Hepatocyte (in vitro differentiated cells): Measurements from ENCODE around the gene EPHA2. TPM values are rescaled to one million over a fixed set of nuclear protein-coding genes. Genes with fewer than 3 reads are reported as not detected.
A peak's percentile ranks its signal among the peaks of the same experiment; 100 is the strongest.

Experiments
- DNase-seq: peaks from one replicate; pipeline ENCODE4 v3.0.0-alpha.2; 2016; ENCODE audit warnings: low spot score
- H2AFZ ChIP-seq: fragments of 200-600 bp; sonication (generic); 2 replicates; pipeline ENCODE4 v1.6.0; 2016; ENCODE audit warnings: antibody characterized with exemption, mild to moderate bottlenecking
- H3K27ac ChIP-seq: fragments of 200-600 bp; sonication (generic); 2 replicates; pipeline ENCODE4 v1.5.1; 2016; ENCODE audit warnings: mild to moderate bottlenecking
- H3K27me3 ChIP-seq: fragments of 200-600 bp; sonication (generic); 2 replicates; pipeline ENCODE4 v1.6.1; 2016
- H3K36me3 ChIP-seq: fragments of 200-600 bp; sonication (generic); replicated peaks from 2 replicates; pipeline ENCODE4 v1.5.1; 2016; ENCODE audit warnings: low read depth; ENCODE audit not compliant: insufficient read depth
- H3K4me1 ChIP-seq: fragments of 200-600 bp; sonication (generic); 2 replicates; pipeline ENCODE4 v1.5.1; 2016; ENCODE audit warnings: mild to moderate bottlenecking, moderate library complexity; ENCODE audit not compliant: insufficient read depth
- H3K4me2 ChIP-seq: fragments of 200-600 bp; sonication (generic); 2 replicates; pipeline ENCODE4 v1.6.0; 2016
- H3K4me3 ChIP-seq: fragments of 200-600 bp; sonication (generic); 2 replicates; pipeline ENCODE4 v1.5.1; 2016; ENCODE audit warnings: mild to moderate bottlenecking
- H3K79me2 ChIP-seq: fragments of 200-600 bp; sonication (generic); 2 replicates; pipeline ENCODE4 v1.6.0; 2017; ENCODE audit warnings: mild to moderate bottlenecking
- H3K9me2 ChIP-seq: fragments of 200-600 bp; sonication (generic); replicated peaks from 2 replicates; pipeline ENCODE4 v1.6.0; 2017; ENCODE audit warnings: mild to moderate bottlenecking; ENCODE audit not compliant: insufficient read depth
- H3K9me3 ChIP-seq: fragments of 200-600 bp; sonication (generic); 2 replicates; pipeline ENCODE4 v1.5.1; 2016; ENCODE audit warnings: low read depth, mild to moderate bottlenecking
- H4K20me1 ChIP-seq: fragments of 200-600 bp; sonication (generic); 2 replicates; pipeline ENCODE4 v1.6.0; 2016; ENCODE audit warnings: mild to moderate bottlenecking; ENCODE audit not compliant: insufficient read depth, poor library complexity, severe bottlenecking
- EZH2 ChIP-seq: fragments of 200-600 bp; sonication (generic); IDR thresholded peaks from 2 replicates; pipeline ENCODE4 v1.6.1; 2016; ENCODE audit warnings: antibody characterized with exemption, mild to moderate bottlenecking, borderline replicate concordance
- EZH2phosphoT487 ChIP-seq: fragments of 200-600 bp; sonication (generic); IDR thresholded peaks from one replicate; pipeline ENCODE4 v1.6.1; 2018; ENCODE audit warnings: antibody characterized with exemption, mild to moderate bottlenecking, low read depth, moderate library complexity; ENCODE audit not compliant: unreplicated experiment, severe bottlenecking
- WGBS: methylation state at CpG from one replicate; pipeline ENCODE4 v1.1.6; 2016; ENCODE audit warnings: low lambda C conversion rate; ENCODE audit errors: missing lambda C conversion rate; 5-methylcytosine and 5-hydroxymethylcytosine counted together
- polyA plus RNA-seq: library from polyadenylated mRNA; unstranded; fragments of >200 nt; fragmentation: Nextera tagmentation; extraction: Ambion mirVana; gene quantifications from 2 replicates; pipeline ENCODE4 v1.2.1, GENCODE V29; 2016
- total RNA-seq: library from RNA; depleted of rRNA; stranded (reverse); fragments of >200 nt; gene quantifications from 2 replicates; pipeline ENCODE4 v1.2.3, GENCODE V29; 2014
- TF ChIP-seq, protein P1 (sequence below): fragments of 200-600 bp; sonication (generic); IDR thresholded peaks from 2 replicates; pipeline ENCODE4 v1.5.1; 2016; ENCODE audit warnings: antibody characterized with exemption, mild to moderate bottlenecking; ENCODE audit not compliant: poor library complexity

Gene EPHA2
- total and polyA plus RNA-seq, 2 experiments from 2014 or later = 20.4 to 27.3 TPM

DNA sequence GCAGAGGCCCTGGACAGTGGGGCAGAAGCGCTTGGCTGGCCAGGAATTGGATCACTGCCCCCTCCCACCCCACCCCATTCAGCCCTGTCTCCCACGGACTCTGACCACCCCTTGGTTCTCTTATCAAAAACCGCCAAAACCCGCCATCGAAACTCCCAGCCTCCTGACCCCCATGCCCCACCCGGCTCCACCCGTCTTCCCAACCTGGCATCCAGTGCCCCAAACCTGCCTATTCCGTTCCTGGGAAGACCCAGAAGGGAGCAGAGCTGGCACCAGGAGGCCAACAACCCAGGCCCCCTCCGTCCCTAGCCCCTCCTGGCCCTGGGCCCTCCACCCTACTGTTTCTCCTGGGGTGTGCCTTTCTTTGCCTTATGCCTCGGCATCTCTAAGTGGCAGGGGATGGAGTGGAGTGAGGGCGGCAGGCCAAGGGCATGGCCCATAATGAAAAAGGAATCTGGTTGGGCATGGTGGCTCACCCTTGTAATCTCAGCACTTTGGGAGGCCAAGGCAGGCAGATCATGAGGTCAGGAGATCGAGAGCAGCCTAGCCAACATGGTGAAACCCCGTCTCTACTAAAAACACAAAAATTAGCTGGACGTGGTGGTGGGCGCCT, 16.5 kb upstream of the EPHA2 start:
- TF ChIP-seq, protein P1, sequence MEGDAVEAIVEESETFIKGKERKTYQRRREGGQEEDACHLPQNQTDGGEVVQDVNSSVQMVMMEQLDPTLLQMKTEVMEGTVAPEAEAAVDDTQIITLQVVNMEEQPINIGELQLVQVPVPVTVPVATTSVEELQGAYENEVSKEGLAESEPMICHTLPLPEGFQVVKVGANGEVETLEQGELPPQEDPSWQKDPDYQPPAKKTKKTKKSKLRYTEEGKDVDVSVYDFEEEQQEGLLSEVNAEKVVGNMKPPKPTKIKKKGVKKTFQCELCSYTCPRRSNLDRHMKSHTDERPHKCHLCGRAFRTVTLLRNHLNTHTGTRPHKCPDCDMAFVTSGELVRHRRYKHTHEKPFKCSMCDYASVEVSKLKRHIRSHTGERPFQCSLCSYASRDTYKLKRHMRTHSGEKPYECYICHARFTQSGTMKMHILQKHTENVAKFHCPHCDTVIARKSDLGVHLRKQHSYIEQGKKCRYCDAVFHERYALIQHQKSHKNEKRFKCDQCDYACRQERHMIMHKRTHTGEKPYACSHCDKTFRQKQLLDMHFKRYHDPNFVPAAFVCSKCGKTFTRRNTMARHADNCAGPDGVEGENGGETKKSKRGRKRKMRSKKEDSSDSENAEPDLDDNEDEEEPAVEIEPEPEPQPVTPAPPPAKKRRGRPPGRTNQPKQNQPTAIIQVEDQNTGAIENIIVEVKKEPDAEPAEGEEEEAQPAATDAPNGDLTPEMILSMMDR = no peak
- TF ChIP-seq EZH2phosphoT487 (no peak), EZH2 (no peak)
- Histone ChIP-seq H3K9me2 (no peaks in the 10 kb centered on the region), H3K9me3 (no peaks in the 10 kb centered on the region), H3K27me3 (no peaks in the 10 kb centered on the region), H3K27ac (peak overlapping the region; percentile 95), H3K79me2 (no peaks in the 10 kb centered on the region), H3K4me1 (peaks cover 51% of the 10 kb centered on the region), H3K4me2 (no peak overlapping the region), H2AFZ (no peak overlapping the region), H3K4me3 (no peak overlapping the region), H4K20me1 (no peaks in the 10 kb centered on the region), H3K36me3 (no peaks in the 10 kb centered on the region)
- WGBS = 91% methylated on average over 15 of the region's 15 CpGs
- no peak for DNase-seq

DNA sequence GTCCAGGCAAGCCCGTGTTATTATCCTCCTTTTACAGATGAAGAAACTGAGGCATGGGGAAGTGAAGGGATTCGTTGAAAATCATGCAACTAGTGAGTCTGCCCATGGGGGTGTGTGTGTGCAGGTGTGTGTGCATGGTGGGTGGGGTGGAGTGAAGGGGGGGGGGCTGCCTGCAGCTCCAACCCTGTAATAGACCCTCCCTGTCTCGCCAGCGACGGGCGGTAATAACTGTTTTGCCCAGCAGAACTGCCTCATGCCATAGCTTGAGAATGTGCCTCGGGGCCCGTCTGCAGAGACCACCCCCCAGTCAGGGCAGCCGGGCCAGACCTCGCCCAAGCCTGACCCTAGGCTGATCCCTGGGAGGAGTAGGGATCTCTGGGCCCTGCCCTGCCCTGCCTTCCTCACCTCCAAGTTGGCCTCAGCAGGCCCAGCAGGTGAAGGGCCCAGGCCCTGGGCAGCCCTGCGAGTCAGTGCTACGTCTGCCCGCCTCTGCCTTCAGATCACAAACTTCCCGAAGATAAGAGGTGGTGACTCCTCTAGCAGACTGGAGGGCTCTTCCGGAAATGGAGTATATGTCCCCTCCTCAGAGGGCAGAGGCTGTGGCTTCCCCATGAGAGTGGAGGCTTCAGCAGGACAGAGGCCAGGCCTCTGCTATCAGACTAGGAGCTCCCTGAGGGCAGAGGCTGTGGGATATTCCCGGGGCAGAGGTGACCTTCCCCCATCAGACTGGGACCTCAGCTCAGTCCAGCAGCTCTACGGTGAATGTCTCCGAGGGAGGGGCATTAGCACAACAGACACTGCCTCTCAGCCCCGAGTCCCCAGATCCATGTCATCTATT, 15.7 kb upstream of the EPHA2 start:
- DNase-seq = no peak
- Histone ChIP-seq H3K27me3 (no peaks in the 10 kb centered on the region), H3K36me3 (no peaks in the 10 kb centered on the region), H3K4me1 (peaks cover 44% of the 10 kb centered on the region), H3K4me2 (no peak overlapping the region), H3K9me2 (no peaks in the 10 kb centered on the region), H3K9me3 (no peaks in the 10 kb centered on the region), H3K79me2 (no peaks in the 10 kb centered on the region), H4K20me1 (no peaks in the 10 kb centered on the region), H3K4me3 (no peak overlapping the region), H3K27ac (peak overlapping the region; percentile 38), H2AFZ (no peak overlapping the region)
- 76% methylated on average over 16 of the region's 19 CpGs for WGBS
- TF ChIP-seq, protein P1 = no peak
- no peak for TF ChIP-seq EZH2phosphoT487
- TF ChIP-seq EZH2 = no peak

- H4K20me1 ChIP-seq = no peaks in the 10 kb centered on the region
- H3K9me2 ChIP-seq = no peaks in the 10 kb centered on the region
- 96% methylated on average over 3 of the region's 3 CpGs for WGBS
- TF ChIP-seq, protein P1 = no peak
- TF ChIP-seq EZH2 (no peak), EZH2phosphoT487 (no peak)
- H3K27ac ChIP-seq = no peak overlapping the region
- no peak overlapping the region for H3K4me2 ChIP-seq
- no peak for DNase-seq
- no peaks in the 10 kb centered on the region for H3K79me2 ChIP-seq
- H3K4me3 ChIP-seq = no peak overlapping the region
- no peaks in the 10 kb centered on the region for H3K9me3 ChIP-seq
- no peaks in the 10 kb centered on the region for H3K27me3 ChIP-seq
- H3K4me1 ChIP-seq = peaks cover 33% of the 10 kb centered on the region
- H2AFZ ChIP-seq = no peak overlapping the region
- no peaks in the 10 kb centered on the region for H3K36me3 ChIP-seq
Observed at GRCh38 chr1:16170283-16170673, 14.4 kb upstream of the EPHA2 start.
